ENCODE measurements around the gene BIN1. TPM values are rescaled to one million over a fixed set of nuclear protein-coding genes. Genes with fewer than 3 reads are reported as not detected.

BIN1 gene
- total RNA-seq, 1 experiment from 2014 or later: 58.6 TPM

DNA sequence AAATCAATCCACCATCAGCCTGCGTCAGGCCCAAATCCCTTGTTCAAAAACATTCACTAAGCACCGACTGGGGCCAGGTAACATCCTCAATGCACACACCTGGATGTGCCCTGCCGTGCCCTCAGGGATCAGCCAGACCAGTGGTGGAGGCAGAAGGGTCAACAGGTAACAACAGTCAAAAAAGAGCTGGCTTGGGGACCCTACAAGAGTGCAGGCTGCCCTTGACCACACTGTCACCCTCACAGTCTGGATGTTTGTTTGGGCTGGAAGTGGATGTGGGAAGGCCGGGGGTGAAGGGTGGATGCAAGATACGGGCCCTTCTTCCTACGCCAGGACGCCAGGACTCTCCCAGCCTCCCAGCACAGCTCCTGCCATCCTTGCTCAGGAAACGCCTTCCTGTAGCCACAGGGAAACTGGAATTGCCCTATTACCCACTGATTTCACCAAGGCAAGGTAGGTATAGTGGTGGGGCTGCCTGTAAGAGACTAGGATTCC is 2.7 kb downstream of the BIN1 start:
- no peak for ATAC-seq
- no TSS peak for BruUV-seq (replicated peaks)
- CTCF ChIA-PET: interaction anchor here (1.4 kb wide), 1 partner anchor 36 kb away, joined by 3 read pairs; no protein-coding TSS in a partner anchor

DNA sequence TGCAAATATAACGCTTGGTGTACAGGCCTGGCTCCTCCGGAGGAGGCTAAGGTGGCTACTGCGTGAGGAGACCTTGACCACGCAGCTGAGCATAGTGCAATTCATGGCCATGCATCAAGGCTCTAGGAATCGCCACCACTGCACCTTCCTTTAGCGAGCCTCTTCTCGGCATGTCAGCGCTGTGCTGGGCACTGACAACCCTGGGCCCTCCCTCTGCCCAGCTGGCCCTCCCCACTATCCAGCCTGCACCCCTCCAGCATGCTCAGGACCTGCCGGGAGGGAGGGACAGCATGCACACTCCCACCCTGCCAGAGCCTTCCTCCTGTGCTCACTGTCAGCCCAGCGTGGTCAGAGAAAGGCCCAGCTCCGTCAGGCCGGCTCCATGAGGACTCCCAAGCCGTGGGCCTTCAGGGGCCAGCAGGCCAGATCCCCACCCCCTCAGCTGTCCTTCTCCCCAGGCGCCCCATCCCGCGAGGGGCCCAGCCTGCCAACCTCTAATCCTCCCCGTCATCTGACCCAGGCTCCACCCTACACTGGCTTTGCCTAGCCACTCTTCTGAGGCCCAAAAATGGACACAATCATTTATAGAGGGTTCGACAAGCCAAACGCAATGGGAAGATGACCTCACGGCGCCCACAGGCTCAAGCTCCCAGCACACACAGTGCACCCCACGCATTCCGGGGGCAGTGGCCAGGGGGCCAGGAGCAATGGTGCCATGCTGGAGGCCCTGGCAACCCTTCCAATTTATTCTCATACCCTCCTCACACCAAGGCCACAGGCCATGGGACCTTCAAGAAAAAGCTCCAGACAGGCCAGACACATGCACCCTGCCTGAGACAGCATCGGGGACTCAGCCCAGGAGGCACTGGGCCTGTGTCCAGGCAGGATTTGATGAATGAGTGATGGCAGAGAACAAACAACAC is 3.5 kb downstream of the BIN1 start:
- H3K4me1 ChIP-seq (ENCODE audit: control insufficient read depth, insufficient read depth, low read length): peaks cover 35% of the 10 kb centered on the region
- TF ChIP-seq, protein P1, sequence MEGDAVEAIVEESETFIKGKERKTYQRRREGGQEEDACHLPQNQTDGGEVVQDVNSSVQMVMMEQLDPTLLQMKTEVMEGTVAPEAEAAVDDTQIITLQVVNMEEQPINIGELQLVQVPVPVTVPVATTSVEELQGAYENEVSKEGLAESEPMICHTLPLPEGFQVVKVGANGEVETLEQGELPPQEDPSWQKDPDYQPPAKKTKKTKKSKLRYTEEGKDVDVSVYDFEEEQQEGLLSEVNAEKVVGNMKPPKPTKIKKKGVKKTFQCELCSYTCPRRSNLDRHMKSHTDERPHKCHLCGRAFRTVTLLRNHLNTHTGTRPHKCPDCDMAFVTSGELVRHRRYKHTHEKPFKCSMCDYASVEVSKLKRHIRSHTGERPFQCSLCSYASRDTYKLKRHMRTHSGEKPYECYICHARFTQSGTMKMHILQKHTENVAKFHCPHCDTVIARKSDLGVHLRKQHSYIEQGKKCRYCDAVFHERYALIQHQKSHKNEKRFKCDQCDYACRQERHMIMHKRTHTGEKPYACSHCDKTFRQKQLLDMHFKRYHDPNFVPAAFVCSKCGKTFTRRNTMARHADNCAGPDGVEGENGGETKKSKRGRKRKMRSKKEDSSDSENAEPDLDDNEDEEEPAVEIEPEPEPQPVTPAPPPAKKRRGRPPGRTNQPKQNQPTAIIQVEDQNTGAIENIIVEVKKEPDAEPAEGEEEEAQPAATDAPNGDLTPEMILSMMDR (IDR thresholded peaks at IDR 0.05): no peak
- TF ChIP-seq SIN3A (IDR thresholded peaks at IDR 0.05; ENCODE audit: borderline replicate concordance, insufficient read depth, low read depth, low read length) (no peak), TCF7L2 (IDR thresholded peaks at IDR 0.05; ENCODE audit: low read depth, low read length) (no peak), POLR2AphosphoS5 (IDR thresholded peaks at IDR 0.05; ENCODE audit: low read depth, low read length) (no peak)
- TF ChIP-seq, protein P2, sequence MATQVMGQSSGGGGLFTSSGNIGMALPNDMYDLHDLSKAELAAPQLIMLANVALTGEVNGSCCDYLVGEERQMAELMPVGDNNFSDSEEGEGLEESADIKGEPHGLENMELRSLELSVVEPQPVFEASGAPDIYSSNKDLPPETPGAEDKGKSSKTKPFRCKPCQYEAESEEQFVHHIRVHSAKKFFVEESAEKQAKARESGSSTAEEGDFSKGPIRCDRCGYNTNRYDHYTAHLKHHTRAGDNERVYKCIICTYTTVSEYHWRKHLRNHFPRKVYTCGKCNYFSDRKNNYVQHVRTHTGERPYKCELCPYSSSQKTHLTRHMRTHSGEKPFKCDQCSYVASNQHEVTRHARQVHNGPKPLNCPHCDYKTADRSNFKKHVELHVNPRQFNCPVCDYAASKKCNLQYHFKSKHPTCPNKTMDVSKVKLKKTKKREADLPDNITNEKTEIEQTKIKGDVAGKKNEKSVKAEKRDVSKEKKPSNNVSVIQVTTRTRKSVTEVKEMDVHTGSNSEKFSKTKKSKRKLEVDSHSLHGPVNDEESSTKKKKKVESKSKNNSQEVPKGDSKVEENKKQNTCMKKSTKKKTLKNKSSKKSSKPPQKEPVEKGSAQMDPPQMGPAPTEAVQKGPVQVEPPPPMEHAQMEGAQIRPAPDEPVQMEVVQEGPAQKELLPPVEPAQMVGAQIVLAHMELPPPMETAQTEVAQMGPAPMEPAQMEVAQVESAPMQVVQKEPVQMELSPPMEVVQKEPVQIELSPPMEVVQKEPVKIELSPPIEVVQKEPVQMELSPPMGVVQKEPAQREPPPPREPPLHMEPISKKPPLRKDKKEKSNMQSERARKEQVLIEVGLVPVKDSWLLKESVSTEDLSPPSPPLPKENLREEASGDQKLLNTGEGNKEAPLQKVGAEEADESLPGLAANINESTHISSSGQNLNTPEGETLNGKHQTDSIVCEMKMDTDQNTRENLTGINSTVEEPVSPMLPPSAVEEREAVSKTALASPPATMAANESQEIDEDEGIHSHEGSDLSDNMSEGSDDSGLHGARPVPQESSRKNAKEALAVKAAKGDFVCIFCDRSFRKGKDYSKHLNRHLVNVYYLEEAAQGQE (IDR thresholded peaks at IDR 0.05; ENCODE audit: insufficient read depth in 1 of 2, low read depth in 2 of 2, low read length in 1 of 2): no peak
- no peak overlapping the region for H3K27ac ChIP-seq (ENCODE audit: low read length)
- no peaks in the 10 kb centered on the region for H3K27me3 ChIP-seq (ENCODE audit: control insufficient read depth, insufficient read depth, low read length)
- ChIA-PET POLR2A (no interaction called here), CTCF (no interaction called here)
- H3K36me3 ChIP-seq (ENCODE audit: control insufficient read depth, insufficient read depth, low read length): peaks cover 2% of the 10 kb centered on the region; the same call in 1 of the 2 replicates
- no peak overlapping the region for H3K4me3 ChIP-seq (ENCODE audit: low read depth in 2 of 2, low read length in 2 of 2)
- in situ Hi-C loops (cut with HindIII; ENCODE audit: low pct_unique_long_range_greater_than_20kb, low sequenced_read_pairs) (no loop called here), intact Hi-C loops (cut with micrococcal nuclease; ENCODE audit: unreplicated experiment) (no loop called here)
- BruUV-seq (replicated peaks): no TSS peak
- no peak for DNase-seq (ENCODE audit: low read depth, low spot score)
- ATAC-seq: no peak
- no peaks in the 10 kb centered on the region for H3K9me3 ChIP-seq (ENCODE audit: control insufficient read depth, insufficient read depth, low read depth, low read length)

More for the DNA sequence above, 2.7 kb downstream of the BIN1 start:
- in situ Hi-C loops (cut with HindIII; ENCODE audit: low pct_unique_long_range_greater_than_20kb, low sequenced_read_pairs): no loop called here
- intact Hi-C loops (cut with micrococcal nuclease; ENCODE audit: unreplicated experiment): no loop called here
- Histone ChIP-seq H3K36me3 (ENCODE audit: control insufficient read depth, insufficient read depth, low read length) (peaks cover 2% of the 10 kb centered on the region; the same call in 1 of the 2 replicates), H3K4me1 (ENCODE audit: control insufficient read depth, insufficient read depth, low read length) (peaks cover 35% of the 10 kb centered on the region), H3K27ac (ENCODE audit: low read length) (peak overlapping the region; percentile 9; the same call in 1 of the 2 replicates), H3K4me3 (ENCODE audit: low read depth in 2 of 2, low read length in 2 of 2) (no peak overlapping the region), H3K27me3 (ENCODE audit: control insufficient read depth, insufficient read depth, low read length) (no peaks in the 10 kb centered on the region), H3K9me3 (ENCODE audit: control insufficient read depth, insufficient read depth, low read depth, low read length) (no peaks in the 10 kb centered on the region)
- POLR2A ChIA-PET: no interaction called here
- no peak for DNase-seq (ENCODE audit: low read depth, low spot score)
- no peak for TF ChIP-seq TCF7L2 (IDR thresholded peaks at IDR 0.05; ENCODE audit: low read depth, low read length)
- no peak for TF ChIP-seq POLR2AphosphoS5 (IDR thresholded peaks at IDR 0.05; ENCODE audit: low read depth, low read length)
- TF ChIP-seq, protein P1 (IDR thresholded peaks at IDR 0.05): no peak
- TF ChIP-seq, protein P2 (IDR thresholded peaks at IDR 0.05; ENCODE audit: insufficient read depth in 1 of 2, low read depth in 2 of 2, low read length in 1 of 2): no peak
- no peak for TF ChIP-seq SIN3A (IDR thresholded peaks at IDR 0.05; ENCODE audit: borderline replicate concordance, insufficient read depth, low read depth, low read length)

All from Panc1 (cell line).